SK-N-SH (cell line): ENCODE data around the gene TAF4. TPM values are rescaled to one million over a fixed set of nuclear protein-coding genes. Genes with fewer than 3 reads are reported as not detected.

Experiments
- CTCF ChIA-PET: fragments of 300-600, 350-600 bp; formaldehyde crosslinking; extraction: SDS; loops from one replicate; lab custom pipeline; 2021; lab: Yijun Ruan, JAX
- POLR2A ChIA-PET: fragments of 350-600 bp; sonication (Branson Sonifier 250); formaldehyde crosslinking; extraction: SDS; loops from one replicate; lab custom pipeline; 2020; ENCODE audit warnings: antibody characterized with exemption, inconsistent platforms; lab: Yijun Ruan, JAX
- DNase-seq: peaks from one replicate; pipeline ENCODE4 v3.0.0; 2012
- H2AFZ ChIP-seq: fragments of 200-600 bp; sonication (generic); 2 replicates; pipeline ENCODE4 v1.8.1; 2016; ENCODE audit warnings: antibody characterized with exemption, mild to moderate bottlenecking, low read depth
- H3F3A ChIP-seq: fragments of 200-600 bp; sonication (generic); replicated peaks from 2 replicates; pipeline ENCODE3; 2016; ENCODE audit warnings: antibody characterized with exemption, mild to moderate bottlenecking; ENCODE audit not compliant: insufficient read depth
- H3K27ac ChIP-seq, 2 experiments: fragments of 200-500 bp in 1 of 2; fragments of 200-600 bp in 1 of 2; sonication (Bioruptor generic) in 1 of 2; sonication (generic), shearing (Covaris generic) in 1 of 2; 2 replicates each; pipeline versions ENCODE4 v1.5.1 to v1.6.1; 2014 to 2016; ENCODE audit warnings: low read depth in 2 of 2, inconsistent platforms in 1 of 2, low read length in 1 of 2, mild to moderate bottlenecking in 1 of 2, mixed read lengths in 1 of 2
- H3K27me3 ChIP-seq: fragments of 200-600 bp; sonication (generic), shearing (Covaris generic); 2 replicates; pipeline ENCODE4 v1.6.1; 2016; ENCODE audit warnings: mixed run types; ENCODE audit not compliant: insufficient read depth
- H3K36me3 ChIP-seq, 2 experiments: fragments of 200-500 bp in 1 of 2; fragments of 200-600 bp in 1 of 2; sonication (Bioruptor generic) in 1 of 2; sonication (generic) in 1 of 2; replicated peaks in 1 of 2; 2 replicates each; pipeline versions ENCODE3 to v1.5.1; 2014 to 2016; ENCODE audit warnings: low read length in 1 of 2, mild to moderate bottlenecking in 1 of 2; ENCODE audit not compliant: insufficient read depth in 2 of 2, control insufficient read depth in 1 of 2
- H3K4me1 ChIP-seq, 2 experiments: fragments of 200-500 bp in 1 of 2; fragments of 200-600 bp in 1 of 2; sonication (Bioruptor generic) in 1 of 2; sonication (generic), shearing (Covaris generic) in 1 of 2; 2 replicates each; pipeline versions ENCODE4 v1.5.1 to v1.6.1; 2014 to 2016; ENCODE audit warnings: low read depth in 1 of 2, low read length in 1 of 2, mixed run types in 1 of 2; ENCODE audit not compliant: insufficient read depth in 2 of 2, control insufficient read depth in 1 of 2
- H3K4me2 ChIP-seq: fragments of 200-600 bp; sonication (generic), shearing (Covaris generic); 2 replicates; pipeline ENCODE4 v1.6.1; 2017; ENCODE audit warnings: mixed run types
- H3K4me3 ChIP-seq, 2 experiments: fragments of 200-500 bp in 1 of 2; fragments of 200-600 bp in 1 of 2; sonication (Bioruptor generic) in 1 of 2; sonication (generic), shearing (Covaris generic) in 1 of 2; 2 replicates each; pipeline versions ENCODE4 v1.5.1 to v1.8.1; 2014 to 2016; ENCODE audit warnings: low read depth in 2 of 2, inconsistent platforms in 1 of 2, low read length in 1 of 2, mild to moderate bottlenecking in 1 of 2, mixed read lengths in 1 of 2, moderate library complexity in 1 of 2
- H3K79me2 ChIP-seq: fragments of 200-600 bp; sonication (generic); 2 replicates; pipeline ENCODE4 v1.8.1; 2017; ENCODE audit warnings: mild to moderate bottlenecking; ENCODE audit not compliant: insufficient read depth
- H3K9ac ChIP-seq: fragments of 200-600 bp; sonication (generic); 2 replicates; pipeline ENCODE4 v1.6.1; 2017; ENCODE audit warnings: mixed run types
- H3K9me2 ChIP-seq: fragments of 200-600 bp; sonication (generic); 2 replicates; pipeline ENCODE4 v1.6.1; 2017; ENCODE audit warnings: mixed run types
- H3K9me3 ChIP-seq: fragments of 200-600 bp; sonication (generic); 2 replicates; pipeline ENCODE4 v1.6.1; 2017; ENCODE audit warnings: mixed run types, mild to moderate bottlenecking, moderate library complexity
- H4K20me1 ChIP-seq: fragments of 200-600 bp; sonication (generic); 2 replicates; pipeline ENCODE4 v1.6.1; 2017; ENCODE audit warnings: mild to moderate bottlenecking, mixed run types; ENCODE audit not compliant: insufficient read depth
- CHD2 ChIP-seq: fragments of 150-350 bp; IDR thresholded peaks from 2 replicates; pipeline ENCODE4 v1.6.1; 2018; ENCODE audit warnings: low read length; ENCODE audit not compliant: partially characterized antibody
- CTCF ChIP-seq: fragments of 200-600 bp; sonication (generic); IDR thresholded peaks from 2 replicates; pipeline ENCODE4 v1.6.1; 2017; ENCODE audit warnings: antibody characterized with exemption, mild to moderate bottlenecking, moderate library complexity
- ELF1 ChIP-seq: IDR thresholded peaks from 2 replicates; pipeline ENCODE4 v1.4.0; 2012
- FOSL2 ChIP-seq: IDR thresholded peaks from 2 replicates; pipeline ENCODE4 v1.4.0; 2012; ENCODE audit warnings: low read depth, mild to moderate bottlenecking, moderate library complexity, borderline replicate concordance
- FOXM1 ChIP-seq: IDR thresholded peaks from 2 replicates; pipeline ENCODE4 v1.4.0; 2012; ENCODE audit warnings: low read depth, mild to moderate bottlenecking
- MEF2A ChIP-seq: IDR thresholded peaks from 2 replicates; pipeline ENCODE4 v1.4.0; 2012; ENCODE audit warnings: low read depth, borderline replicate concordance
- MXI1 ChIP-seq: IDR thresholded peaks from 2 replicates; pipeline ENCODE4 v1.6.1; 2012; ENCODE audit warnings: mild to moderate bottlenecking, low read depth, low read length, improper control_type of control experiment
- NFIC ChIP-seq: IDR thresholded peaks from 2 replicates; pipeline ENCODE4 v1.4.0; 2012; ENCODE audit warnings: borderline replicate concordance
- NRF1 ChIP-seq: IDR thresholded peaks from 2 replicates; pipeline ENCODE4 v1.6.1; 2012; ENCODE audit warnings: low read depth, mild to moderate bottlenecking, low read length
- POLR2AphosphoS5 ChIP-seq: IDR thresholded peaks from 2 replicates; pipeline ENCODE4 v1.6.1; 2012; ENCODE audit warnings: low read depth, low read length
- RAD21 ChIP-seq: IDR thresholded peaks from 2 replicates; pipeline ENCODE4 v1.6.1; 2012; ENCODE audit warnings: mild to moderate bottlenecking, low read length
- RCOR1 ChIP-seq: fragments of 150-350 bp; IDR thresholded peaks from 2 replicates; pipeline ENCODE4 v1.6.1; 2017; ENCODE audit warnings: antibody characterized with exemption, low read length
- REST ChIP-seq: IDR thresholded peaks from 2 replicates; pipeline ENCODE4 v1.6.1; 2012; ENCODE audit warnings: mild to moderate bottlenecking, low read depth, low read length, moderate library complexity
- RXRA ChIP-seq: IDR thresholded peaks from 2 replicates; pipeline ENCODE4 v1.4.0; 2012; ENCODE audit warnings: low read depth, mild to moderate bottlenecking, borderline replicate concordance
- SIN3A ChIP-seq: IDR thresholded peaks from 2 replicates; pipeline ENCODE4 v1.6.1; 2012; ENCODE audit warnings: low read depth, mild to moderate bottlenecking, low read length, moderate library complexity, borderline replicate concordance
- SMC3 ChIP-seq: IDR thresholded peaks from 2 replicates; pipeline ENCODE4 v1.6.1; 2012; ENCODE audit warnings: low read depth, low read length, improper control_type of control experiment
- TAF1 ChIP-seq: IDR thresholded peaks from 2 replicates; pipeline ENCODE4 v1.6.1; 2012; ENCODE audit warnings: low read depth, mild to moderate bottlenecking, low read length, moderate library complexity, borderline replicate concordance
- TCF12 ChIP-seq: IDR thresholded peaks from 2 replicates; pipeline ENCODE4 v1.4.0; 2012
- YY1 ChIP-seq: IDR thresholded peaks from 2 replicates; pipeline ENCODE4 v1.4.0; 2012; ENCODE audit warnings: low read depth, mild to moderate bottlenecking
- ZBTB33 ChIP-seq: IDR thresholded peaks from 2 replicates; pipeline ENCODE4 v1.4.0; 2012; ENCODE audit warnings: low read depth, borderline replicate concordance
- WGBS: methylation state at CpG from one replicate; pipeline ENCODE4 v1.1.6; 2017; ENCODE audit warnings: low lambda C conversion rate; 5-methylcytosine and 5-hydroxymethylcytosine counted together
- polyA plus RNA-seq, 3 experiments: library from polyadenylated mRNA; depleted of rRNA; stranded (reverse); fragments of >200 nt; gene quantifications; 2 replicates each; pipeline ENCODE4 v1.2.3, GENCODE V29; 2012
- TF ChIP-seq, protein P1 (sequence below): IDR thresholded peaks from 2 replicates; pipeline ENCODE4; 2012
- TF ChIP-seq, protein P2 (sequence below): fragments of 150-350 bp; IDR thresholded peaks from 2 replicates; pipeline ENCODE4 v1.6.1; 2016; ENCODE audit warnings: mild to moderate bottlenecking, low read depth, low read length
- TF ChIP-seq, protein P3 (sequence below): IDR thresholded peaks from 2 replicates; pipeline ENCODE4 v1.4.0; 2012; ENCODE audit warnings: low read depth, borderline replicate concordance

TAF4 gene
- polyA plus RNA-seq, 1 of the 3 experiments (the other 2 are of a cell fraction) = 4.8 TPM

DNA sequence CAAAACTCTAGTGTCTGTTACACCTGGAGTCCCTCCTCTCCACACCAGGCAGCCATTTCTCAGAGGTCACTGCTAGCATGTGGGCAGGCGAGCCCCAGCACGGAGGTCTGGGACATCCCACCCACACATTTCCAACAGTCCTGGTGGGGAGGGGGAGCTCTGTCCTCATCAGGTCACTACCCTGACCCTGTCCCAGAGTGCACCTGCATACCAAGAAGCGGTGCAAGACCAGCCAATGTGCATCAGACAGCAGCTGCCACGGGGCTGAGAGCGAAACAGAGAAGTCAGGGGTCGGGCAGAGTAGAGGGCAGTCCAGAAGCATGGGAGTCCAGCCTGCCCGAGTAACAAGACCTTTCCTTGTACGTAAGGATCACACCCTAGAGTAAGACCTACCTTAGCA is 71.1 kb downstream of the TAF4 start (continued):
- TF ChIP-seq CTCF = no peak
- no peak for TF ChIP-seq TAF1
- TF ChIP-seq CHD2 = no peak
- TF ChIP-seq, protein P1, sequence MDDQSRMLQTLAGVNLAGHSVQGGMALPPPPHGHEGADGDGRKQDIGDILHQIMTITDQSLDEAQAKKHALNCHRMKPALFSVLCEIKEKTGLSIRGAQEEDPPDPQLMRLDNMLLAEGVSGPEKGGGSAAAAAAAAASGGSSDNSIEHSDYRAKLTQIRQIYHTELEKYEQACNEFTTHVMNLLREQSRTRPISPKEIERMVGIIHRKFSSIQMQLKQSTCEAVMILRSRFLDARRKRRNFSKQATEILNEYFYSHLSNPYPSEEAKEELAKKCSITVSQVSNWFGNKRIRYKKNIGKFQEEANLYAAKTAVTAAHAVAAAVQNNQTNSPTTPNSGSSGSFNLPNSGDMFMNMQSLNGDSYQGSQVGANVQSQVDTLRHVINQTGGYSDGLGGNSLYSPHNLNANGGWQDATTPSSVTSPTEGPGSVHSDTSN = no peak
- TF ChIP-seq FOXM1 = no peak
- TF ChIP-seq, all 33 proteins: peak for 0

- Histone ChIP-seq H4K20me1 (no peaks in the 10 kb centered on the region), H3K9me2 (no peaks in the 10 kb centered on the region), H3K4me3 (no peak overlapping the region), H3K79me2 (no peaks in the 10 kb centered on the region), H3K4me2 (no peak overlapping the region), H3K9ac (no peak overlapping the region), H3K27me3 (no peaks in the 10 kb centered on the region), H3K4me1 (no peaks in the 10 kb centered on the region), H3K36me3 (peaks cover 47 to 61% of the 10 kb centered on the region in 2 experiments), H3K27ac (no peak overlapping the region), H3K9me3 (no peaks in the 10 kb centered on the region), H3F3A (no peaks in the 10 kb centered on the region), H2AFZ (no peak overlapping the region)
- TF ChIP-seq MEF2A (no peak), CHD2 (no peak), NRF1 (no peak), RAD21 (no peak), REST (no peak), ZBTB33 (no peak), RCOR1 (no peak), FOXM1 (no peak), FOSL2 (no peak), ELF1 (no peak), MXI1 (no peak), NFIC (no peak), POLR2AphosphoS5 (no peak), RXRA (no peak), YY1 (no peak), TCF12 (no peak), SMC3 (no peak), SIN3A (no peak)
- TF ChIP-seq, protein P2, sequence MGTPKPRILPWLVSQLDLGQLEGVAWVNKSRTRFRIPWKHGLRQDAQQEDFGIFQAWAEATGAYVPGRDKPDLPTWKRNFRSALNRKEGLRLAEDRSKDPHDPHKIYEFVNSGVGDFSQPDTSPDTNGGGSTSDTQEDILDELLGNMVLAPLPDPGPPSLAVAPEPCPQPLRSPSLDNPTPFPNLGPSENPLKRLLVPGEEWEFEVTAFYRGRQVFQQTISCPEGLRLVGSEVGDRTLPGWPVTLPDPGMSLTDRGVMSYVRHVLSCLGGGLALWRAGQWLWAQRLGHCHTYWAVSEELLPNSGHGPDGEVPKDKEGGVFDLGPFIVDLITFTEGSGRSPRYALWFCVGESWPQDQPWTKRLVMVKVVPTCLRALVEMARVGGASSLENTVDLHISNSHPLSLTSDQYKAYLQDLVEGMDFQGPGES = no peak
- TF ChIP-seq, protein P3, sequence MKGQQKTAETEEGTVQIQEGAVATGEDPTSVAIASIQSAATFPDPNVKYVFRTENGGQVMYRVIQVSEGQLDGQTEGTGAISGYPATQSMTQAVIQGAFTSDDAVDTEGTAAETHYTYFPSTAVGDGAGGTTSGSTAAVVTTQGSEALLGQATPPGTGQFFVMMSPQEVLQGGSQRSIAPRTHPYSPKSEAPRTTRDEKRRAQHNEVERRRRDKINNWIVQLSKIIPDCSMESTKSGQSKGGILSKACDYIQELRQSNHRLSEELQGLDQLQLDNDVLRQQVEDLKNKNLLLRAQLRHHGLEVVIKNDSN = no peak
- 96% methylated on average over 11 of the region's 15 CpGs for WGBS
- no peak for DNase-seq
- CTCF ChIA-PET = no interaction called here
- POLR2A ChIA-PET = no interaction called here
Observed at GRCh38 chr20:61993058-61993457, 72.6 kb downstream of the TAF4 start.
